HG03064 (cell line): ENCODE data around the gene NRCAM.
"Not testable (repeated sequence)": the region's sequence is repeated elsewhere in the genome, so short reads cannot be mapped to it uniquely, and the experiment has no call there.

Experiments used
- ATAC-seq: cut with Tn5 transposase; IDR thresholded peaks from one replicate; pipeline ENCODE4 v1.9.1; 2021; ENCODE audit warnings: low read depth; ENCODE audit not compliant: unreplicated experiment

The NRCAM gene

DNA sequence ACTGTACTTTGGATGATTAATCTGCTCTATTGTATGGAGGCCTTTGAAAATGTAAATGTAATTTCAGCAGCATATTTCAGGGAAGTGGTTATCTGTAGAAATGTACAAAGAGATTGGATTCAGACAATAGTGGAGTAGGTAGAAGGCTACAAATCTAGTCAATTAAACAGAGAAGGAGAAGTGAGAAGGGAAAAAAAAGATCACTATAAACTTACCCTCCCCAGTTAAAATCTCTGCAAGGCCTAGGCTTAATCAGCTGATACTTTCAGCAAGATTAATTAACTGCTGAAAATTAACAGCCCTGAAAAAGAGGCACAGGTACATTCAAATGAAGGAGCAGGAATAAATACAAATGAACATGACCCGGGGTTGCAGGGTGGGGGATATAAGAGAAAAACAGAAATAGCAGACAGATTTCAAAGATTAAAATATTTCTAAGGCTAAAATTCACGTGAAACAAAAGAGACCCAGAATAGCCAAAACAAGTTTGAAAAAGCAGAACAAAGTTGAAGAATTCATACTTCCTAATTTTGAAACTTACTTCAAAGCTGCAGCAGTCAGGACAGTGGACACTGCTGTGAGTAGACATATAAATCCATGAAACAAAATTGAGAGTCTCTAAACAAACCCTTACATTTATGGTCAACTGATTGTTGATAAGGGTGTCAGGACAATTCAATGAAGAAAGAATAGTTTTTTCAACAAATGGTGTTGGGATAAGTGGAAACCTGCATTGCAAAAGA, 96.0 kb downstream of the NRCAM start:
- ATAC-seq = no peak

GRCh38 chr7:108358553-108358952, 97.7 kb downstream of the NRCAM start:
- no peak for ATAC-seq

DNA sequence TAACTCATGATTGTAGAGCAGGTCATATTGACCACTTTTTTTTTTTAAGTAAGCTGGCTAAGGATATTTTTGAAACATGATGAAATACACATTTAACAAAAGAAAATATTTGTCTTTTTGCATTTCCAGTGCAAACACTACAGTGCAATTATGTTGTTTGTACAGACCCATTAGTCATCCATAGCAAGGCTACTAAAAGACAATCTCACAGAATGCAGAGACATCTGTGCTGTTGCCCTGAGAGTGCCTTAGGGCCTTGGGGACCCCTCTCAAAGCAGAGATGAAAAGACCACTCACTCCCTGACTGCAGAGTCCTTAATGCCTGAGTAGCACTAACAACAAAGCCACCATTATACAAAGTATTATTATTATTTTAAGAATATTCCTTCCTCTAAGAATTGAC, 104.5 kb downstream of the NRCAM start:
- ATAC-seq = no peak

DNA sequence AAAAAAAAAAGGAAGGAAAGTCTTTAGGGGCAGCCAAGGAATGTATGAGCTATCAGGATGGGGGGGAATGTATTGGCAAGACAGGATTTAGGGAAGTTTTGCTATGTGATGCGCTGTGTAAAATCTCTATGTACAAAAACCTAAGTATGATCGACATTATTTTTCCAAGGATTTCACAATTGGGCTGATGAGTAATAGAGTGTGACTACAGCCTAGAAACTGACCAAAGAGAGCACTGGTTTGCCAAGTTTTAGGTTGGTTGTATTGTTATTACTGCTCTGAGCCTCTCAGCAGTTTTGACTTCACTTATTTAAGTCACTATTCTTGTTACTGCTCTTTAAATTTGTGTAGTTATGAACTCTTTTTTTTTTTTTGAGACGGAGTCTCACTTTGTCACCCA, 107.3 kb downstream of the NRCAM start:
- no peak for ATAC-seq

DNA sequence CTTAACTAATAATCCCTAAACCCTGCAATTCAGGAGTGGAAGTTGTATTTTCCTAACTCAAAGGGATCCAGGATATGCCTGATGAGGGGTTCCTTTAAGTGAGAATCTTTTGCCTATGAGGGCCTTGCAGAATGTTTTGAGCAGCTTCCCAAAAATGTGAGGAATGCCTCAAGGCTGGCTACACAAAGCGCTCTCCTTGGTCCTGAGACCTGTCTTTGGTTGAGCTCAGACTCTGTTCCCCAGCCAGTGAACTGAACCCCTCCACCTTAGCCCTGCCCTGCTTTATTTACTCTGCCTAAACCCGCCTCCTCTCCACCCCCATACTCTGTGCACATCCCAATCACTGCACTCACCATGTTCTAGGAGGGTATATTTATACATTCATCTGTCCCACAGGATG, 108.6 kb downstream of the NRCAM start:
- ATAC-seq = no peak

DNA sequence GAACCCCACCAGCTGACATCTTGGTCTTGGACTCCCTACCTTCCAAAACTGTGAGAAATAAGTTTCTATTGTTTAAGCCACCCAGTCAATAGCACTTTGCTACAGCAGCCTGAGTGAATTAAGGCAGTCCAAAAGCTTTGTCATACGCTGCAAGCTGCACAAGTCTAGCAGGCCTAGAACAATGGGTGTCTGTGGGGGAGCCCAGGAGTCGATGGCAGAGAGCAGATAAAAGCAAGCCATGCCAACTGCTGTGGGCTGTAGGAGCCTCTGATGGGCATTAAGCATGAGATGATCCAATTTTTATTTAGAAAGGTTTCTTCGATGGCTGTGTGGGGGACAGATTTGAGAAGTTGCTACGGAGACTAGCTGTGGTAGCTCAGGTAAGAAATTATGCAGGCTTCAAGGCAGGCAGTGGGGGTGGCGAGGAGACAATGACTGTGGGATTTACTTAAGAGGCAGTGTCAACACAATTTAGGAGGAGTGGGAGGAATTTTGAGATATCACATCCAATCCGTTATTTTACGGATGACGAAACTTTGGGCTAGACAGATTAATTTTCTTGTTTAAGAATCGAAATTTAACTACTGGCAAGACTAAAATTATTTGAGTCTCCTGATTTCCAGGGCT, 110.4 kb downstream of the NRCAM start:
- ATAC-seq = no peak

GRCh38 chr7:108340856-108341411, 115.3 kb downstream of the NRCAM start:
- ATAC-seq = no peak

GRCh38 chr7:108340406-108340805, 115.8 kb downstream of the NRCAM start:
- not testable (repeated sequence) for ATAC-seq

DNA sequence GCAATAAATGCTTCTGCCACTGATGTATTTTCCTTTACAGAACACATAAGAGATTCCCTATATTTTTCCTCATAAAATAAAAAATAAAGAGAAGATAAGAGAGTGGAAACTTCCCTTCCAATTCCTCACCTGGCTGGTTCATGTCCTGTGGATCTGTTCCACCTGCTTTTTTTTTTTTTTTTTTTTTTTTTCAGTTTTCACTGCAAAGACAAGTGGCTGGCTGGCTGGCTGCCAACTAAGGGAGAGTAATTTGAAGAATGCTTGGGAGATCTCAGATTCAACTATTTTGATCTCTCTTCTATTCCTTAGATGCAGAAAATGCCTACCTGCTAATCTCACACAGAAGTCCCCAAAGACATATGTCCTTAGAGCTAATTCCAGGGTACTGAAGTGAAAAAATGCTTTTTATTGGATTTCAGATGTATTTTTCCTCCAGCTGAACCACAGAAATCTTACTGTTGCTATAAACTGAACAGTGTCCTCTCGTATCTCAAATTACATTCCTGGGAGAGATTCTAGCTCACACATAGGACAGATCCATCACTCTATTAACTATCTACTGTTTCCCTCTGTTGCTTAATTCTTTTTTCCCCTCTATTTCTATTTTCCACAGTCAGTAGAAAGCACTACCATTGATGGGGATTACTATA, 120.8 kb downstream of the NRCAM start:
- ATAC-seq = no peak

DNA sequence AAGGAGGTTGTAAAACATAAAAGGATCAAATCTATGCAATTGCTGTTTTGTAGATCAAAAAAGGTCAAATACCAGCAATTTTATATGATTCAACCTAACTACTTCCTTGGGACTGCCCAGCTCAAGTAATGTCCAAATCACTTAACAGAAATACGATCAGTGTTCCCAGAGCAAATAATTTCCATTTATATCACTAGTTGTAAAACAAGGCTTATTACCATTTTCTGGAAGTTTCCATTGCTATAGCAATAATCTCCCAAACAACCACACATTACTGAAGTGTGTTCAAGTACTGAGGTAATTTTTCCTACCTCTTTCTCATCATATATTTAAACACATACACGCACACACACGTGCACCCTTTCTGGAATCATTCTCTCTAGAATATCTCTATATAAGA, 123.3 kb downstream of the NRCAM start:
- ATAC-seq = no peak

DNA sequence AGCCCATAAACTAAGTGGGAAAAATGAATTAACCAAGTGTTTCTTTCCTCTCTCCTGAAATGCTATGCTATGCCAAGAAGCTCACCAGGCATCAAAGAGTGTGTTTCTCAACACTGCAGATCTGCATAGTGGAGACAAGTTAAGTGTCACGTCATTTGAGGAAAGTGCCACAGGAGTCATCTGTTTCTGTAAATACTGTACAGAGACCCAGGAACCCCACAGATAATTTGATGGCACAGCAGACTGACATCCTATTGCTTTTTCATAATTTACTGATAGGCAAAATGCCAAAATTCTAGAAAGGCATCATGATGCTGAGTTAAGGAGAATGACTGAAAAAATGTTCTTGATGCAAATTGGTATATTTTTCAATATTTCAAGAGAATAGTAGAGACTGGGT, 124.3 kb downstream of the NRCAM start:
- ATAC-seq = no peak

DNA sequence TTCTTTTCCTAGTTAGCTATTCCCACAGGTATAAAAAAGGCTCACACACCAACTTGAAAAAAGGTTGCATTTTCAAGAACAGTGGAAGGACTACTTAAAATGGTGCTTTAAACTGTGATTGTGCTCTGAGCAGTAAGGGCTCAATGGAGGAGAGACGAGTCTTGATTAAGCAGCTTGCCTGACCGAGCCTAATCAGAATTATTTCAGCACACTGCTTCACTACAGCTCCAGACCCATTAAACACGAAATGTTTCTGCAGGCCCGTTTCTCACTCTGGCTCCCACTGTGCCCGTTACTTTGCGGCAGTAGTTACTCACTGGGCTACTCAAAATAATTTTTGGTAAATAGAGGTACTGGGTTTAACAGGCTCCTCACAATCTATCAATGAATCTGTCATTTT, 126.0 kb downstream of the NRCAM start:
- no peak for ATAC-seq

DNA sequence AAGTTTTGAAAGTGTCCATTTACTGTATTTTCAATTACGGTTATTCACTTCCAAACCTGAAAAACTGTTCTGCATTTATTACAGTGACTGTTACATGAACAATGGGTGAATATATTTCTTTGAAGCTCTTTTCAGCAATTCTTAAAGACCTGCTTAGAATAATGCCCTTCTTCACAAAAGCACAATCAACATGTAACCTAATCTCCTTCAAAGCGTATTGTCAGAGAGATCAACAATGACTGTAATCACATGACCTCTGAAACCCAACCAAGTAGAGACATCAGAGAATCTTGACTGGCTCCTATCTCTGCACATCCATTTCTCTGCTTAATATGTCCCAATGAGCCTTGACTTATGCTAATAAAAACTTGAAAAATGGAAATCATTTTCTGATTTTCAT, 126.7 kb downstream of the NRCAM start:
- no peak for ATAC-seq

GRCh38 chr7:108328174-108328651, 128.0 kb downstream of the NRCAM start:
- peak; percentile 82 for ATAC-seq

DNA sequence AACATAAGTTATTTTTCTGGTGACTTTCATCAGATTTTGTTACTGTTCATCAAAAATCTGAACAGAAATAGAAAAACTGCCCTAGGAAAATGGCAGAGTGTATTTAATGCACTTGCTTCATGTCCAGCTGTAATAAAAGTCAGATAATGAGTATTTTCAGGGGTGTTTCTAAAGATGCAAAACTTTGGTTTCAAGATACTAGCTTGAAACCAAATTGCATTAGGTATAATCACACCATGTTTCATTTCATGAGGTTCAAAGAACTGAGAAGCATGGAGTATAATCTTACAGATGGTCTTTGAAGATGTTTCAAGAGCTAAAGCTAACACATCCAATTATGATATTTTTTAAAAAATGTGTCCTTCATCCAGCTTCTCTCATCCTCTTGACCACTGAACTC, 128.9 kb downstream of the NRCAM start:
- no peak for ATAC-seq

DNA sequence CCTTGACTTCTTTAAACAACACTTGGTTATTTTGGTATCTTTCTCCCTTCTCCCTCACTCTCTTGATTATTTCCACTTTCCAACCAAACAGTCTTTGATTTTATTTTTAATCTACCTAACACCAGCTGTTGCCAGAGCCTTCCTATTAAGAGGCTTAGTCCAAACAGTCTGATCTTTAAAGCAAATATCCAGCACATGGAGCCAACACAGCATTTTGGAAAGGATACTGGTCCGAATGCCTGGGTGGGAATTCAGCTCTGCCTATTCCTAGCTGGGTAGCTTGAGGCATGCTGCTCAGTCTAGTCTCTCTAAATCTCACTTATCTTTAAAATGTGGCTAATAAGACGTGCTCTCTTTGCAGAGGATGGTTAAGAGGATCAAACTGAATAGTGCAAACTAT, 129.3 kb downstream of the NRCAM start:
- ATAC-seq = no peak

DNA sequence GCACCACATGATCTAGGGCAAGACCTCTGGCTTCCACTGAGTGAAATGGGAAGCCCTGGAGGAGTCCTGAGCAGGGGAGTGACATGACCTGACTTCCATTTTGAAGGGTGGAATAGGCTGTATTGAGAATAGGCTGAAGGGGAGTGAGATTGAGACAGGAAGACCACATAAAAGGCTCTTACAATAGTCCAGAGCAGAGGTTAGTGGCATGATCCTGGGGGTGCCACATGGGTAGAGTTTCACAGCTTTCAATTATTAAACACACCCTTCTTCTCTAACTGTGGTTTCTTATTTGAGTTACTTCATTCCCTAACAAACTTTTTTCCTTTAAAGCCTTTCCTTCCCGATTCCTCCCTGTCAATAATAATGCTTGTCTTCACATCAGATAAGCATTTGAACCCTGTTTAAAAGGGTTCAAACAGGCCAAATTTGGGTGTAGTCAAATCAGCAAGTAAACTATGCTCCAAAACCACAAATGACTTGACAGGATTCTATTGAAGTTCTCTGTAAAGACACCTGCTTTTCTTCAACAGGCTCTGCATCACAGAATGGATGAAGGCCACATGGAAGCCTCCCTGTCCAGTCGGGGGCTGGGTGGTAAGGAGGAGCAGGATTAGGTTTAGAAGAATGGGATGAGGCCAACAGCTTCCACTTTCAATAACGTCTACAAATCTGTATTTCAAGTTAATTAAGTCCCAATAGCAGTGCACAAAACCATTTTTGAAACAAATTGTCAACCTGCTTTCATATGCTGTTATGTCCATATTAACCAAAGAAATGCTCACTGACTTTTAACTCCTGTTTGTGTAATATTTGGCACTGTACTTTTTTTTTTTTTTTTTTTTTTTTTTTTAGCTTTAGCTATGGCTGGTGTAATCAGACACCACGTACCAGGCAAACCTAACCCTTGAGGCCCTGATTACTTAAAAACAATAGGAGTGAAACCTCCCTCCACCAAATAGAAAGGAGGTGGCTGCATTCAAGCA, 131.9 kb downstream of the NRCAM start:
- no peak for ATAC-seq

GRCh38 chr7:108322925-108323832, 133.1 kb downstream of the NRCAM start:
- ATAC-seq = no peak

GRCh38 chr7:108322046-108322445, 134.2 kb downstream of the NRCAM start:
- no peak for ATAC-seq
